NCI-H460 (cell line): Measurements from ENCODE around the gene SLC16A2. TPM values are rescaled to one million over a fixed set of nuclear protein-coding genes. Genes with fewer than 3 reads are reported as not detected.
"Not testable (repeated sequence)": the region's sequence is repeated elsewhere in the genome, so short reads cannot be mapped to it uniquely, and the experiment has no call there.

Experiments
- DNase-seq: peaks from one replicate; pipeline ENCODE4 v3.0.0-alpha.2; 2016; ENCODE audit warnings: low read depth; ENCODE audit errors: extremely low read depth
- total RNA-seq: library from RNA; depleted of rRNA; stranded (reverse); fragments of >200 nt; shearing (Covaris generic); gene quantifications from 2 replicates; pipeline ENCODE4 v1.2.3, GENCODE V29; 2014

Gene SLC16A2
- total RNA-seq, 1 experiment from 2014 or later: 0.82 TPM

- DNase-seq: no peak
These were observed 23.8 kb downstream of the SLC16A2 start for GRCh38 chrX:74445099-74445498.

- DNase-seq: no peak
These were observed 25.6 kb downstream of the SLC16A2 start for GRCh38 chrX:74446876-74447275.

DNA sequence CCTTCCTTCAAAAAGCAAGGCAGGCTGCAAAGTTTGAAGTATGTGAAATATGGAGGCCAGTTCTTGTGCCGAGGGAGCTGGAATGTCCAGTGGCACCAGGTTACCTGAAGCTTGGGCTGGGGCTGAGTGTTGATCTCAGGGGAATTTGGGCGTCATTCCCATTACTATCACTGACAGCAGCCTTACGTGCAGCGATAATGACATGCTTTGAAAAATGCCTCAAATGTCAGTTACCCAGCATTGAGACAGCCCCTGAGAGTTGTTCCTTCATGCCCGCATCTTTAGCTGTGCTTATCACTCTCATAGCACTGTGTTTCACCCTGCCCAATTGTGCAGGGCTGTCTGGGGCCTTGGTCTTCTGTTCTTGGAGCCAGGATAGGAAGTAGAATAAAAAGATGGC, 27.4 kb downstream of the SLC16A2 start:
- DNase-seq: no peak

DNA sequence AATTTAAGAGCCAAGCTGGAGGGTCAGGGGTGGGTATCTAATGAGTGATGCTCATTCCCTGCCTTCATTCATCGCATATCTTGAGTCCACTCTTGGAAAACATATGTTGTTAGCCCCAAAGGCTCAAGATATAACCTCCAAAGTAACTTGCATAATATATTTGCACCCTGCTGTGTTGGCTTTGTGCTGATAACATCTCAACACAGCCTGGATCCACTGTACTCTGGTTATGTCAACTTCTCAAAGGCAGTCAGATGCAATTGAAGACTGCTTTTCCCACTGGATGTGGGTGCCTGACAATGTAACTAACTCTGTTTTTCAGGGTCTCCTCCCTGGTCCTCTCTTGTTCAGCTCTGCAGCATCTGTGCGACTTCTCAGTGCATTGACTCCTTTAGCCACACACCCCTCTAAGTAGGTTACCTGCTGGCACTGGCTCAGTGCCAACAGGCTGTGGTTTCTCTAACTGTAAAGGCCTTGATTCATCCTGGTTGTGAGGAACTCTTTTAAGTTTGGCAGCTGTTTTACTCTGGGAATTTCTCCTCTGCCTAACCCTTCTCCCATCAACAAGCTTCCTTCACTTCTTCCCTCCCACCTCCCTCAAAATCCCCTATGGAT, 28.1 kb downstream of the SLC16A2 start:
- no peak for DNase-seq

GRCh38 chrX:74449937-74450330, 28.6 kb downstream of the SLC16A2 start:
- no peak for DNase-seq

DNA sequence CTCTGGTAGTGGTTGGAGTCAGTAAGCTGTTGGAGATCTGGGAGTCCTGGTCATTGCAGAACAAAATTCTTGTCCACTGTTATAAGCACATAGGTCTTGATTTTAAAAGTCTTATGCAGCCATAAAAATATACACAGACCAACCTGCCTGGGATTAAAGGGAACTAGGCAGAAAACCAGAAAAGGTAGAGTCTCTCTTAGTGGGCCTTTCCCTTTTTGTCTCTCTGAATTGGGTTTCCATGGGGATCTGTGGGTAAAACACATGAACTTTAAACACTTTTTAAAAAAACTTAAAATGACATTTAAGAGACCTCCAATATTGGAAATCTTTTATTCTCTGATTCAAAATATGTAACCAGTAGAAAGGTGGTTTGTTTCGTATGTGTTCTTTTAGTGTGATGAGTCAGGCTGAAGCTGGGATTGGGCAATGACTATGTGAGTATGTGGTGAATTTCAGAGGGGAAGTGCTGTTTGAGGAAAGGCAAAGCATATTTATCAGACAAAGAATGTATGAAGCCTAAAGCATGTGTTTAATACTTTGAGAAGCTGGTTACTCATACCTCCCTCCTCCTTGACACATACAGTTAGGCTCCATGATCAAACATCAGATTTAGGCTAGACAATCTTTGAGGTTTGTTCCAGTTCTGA, 29.6 kb downstream of the SLC16A2 start:
- no peak for DNase-seq

- no peak for DNase-seq
These were observed 30.3 kb downstream of the SLC16A2 start for GRCh38 chrX:74451450-74452198.

DNA sequence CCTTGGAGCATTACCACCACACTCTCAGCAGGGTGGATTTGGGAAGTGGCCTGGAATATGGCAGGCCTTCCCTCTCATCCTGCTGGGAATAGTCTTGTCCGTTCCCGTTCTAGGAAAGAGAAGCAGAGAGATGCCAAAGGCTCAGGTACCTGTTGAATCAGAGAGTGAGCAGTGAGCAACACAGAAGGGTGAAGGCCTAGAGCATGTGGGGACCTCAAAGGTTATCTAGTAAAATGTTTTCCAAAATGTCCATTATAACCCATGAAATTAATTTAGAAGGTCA, 30.8 kb downstream of the SLC16A2 start:
- no peak for DNase-seq

GRCh38 chrX:74453178-74453577, 31.9 kb downstream of the SLC16A2 start:
- no peak for DNase-seq

DNA sequence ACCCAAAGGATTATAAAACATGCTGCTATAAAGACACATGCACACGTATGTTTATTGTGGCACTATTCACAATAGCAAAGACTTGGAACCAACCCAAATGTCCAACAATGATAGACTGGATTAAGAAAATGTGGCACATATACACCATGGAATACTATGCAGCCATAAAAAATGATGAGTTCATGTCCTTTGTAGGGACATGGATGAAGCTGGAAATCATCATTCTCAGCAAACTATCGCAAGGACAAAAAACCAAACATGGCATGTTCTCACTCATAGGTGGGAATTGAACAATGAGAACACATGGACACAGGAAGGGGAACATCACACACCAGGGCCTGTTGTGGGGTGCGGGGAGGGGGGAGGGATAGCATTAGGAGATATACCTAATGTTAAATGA, 32.9 kb downstream of the SLC16A2 start:
- not testable (repeated sequence) for DNase-seq

- no peak for DNase-seq
These were observed 37.4 kb downstream of the SLC16A2 start for GRCh38 chrX:74458736-74459135.

DNA sequence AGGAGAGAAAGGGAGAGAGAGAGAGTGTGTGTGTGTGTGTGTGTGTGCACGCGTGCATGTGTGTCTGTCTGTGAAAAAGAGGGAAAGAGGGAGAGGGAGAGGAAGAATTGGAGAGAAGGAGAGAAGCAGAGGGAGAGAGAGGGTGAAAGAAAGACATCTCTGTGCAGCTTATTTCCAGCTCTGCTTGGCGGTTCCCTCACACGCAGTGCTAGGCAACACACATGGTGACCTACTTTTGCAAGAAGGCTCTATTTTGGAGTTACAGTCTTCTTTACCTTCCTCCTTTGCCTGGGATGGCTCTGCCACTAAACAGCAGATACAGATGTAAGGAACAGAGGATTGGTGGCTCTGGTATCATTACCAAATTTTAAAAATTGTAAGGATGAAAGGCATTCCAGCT, 40.1 kb downstream of the SLC16A2 start:
- DNase-seq: no peak

GRCh38 chrX:74464722-74465121, 43.4 kb downstream of the SLC16A2 start:
- DNase-seq: no peak

DNA sequence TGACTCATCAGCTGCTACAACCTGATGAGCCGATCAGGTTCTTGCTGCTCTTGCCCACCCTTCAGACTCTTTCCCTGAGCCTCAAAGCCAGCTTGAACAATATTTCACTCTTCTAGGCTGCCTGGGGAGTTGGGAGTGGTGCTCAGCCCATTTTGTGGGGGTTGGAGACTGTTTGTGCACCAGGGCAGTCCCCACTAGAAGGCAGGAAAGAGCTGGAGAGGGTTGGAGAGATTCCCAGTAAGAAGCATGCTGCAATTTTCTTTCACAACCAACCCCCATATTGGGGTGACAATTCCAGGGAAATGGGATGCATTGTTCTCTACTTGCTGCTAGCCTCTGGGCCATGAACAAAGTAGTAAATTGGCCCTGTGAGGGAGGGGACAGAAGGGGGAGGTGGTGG, 44.1 kb downstream of the SLC16A2 start:
- no peak for DNase-seq

DNA sequence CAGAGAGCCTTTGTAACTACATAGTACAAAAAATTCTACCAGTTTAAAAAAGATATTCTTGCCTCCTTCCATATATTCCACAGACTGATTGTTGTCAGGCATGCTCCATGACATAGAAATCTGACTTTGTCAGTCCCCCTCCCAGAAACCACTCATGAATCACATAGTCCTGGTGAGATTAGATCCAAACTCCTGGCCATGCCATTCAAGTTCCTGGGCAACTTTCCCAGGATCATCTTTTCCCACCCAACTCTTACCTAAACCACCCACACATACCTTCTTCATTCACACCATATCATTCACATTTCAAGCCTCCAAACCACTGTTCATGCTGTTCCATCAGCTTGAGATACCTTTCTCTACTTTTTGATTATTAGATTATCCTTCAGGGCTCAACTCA, 46.4 kb downstream of the SLC16A2 start:
- no peak for DNase-seq

- DNase-seq: not testable (repeated sequence)
These were observed 51.8 kb downstream of the SLC16A2 start for GRCh38 chrX:74473116-74473515.

GRCh38 chrX:74490247-74490646, 69.0 kb downstream of the SLC16A2 start:
- no peak for DNase-seq

DNA sequence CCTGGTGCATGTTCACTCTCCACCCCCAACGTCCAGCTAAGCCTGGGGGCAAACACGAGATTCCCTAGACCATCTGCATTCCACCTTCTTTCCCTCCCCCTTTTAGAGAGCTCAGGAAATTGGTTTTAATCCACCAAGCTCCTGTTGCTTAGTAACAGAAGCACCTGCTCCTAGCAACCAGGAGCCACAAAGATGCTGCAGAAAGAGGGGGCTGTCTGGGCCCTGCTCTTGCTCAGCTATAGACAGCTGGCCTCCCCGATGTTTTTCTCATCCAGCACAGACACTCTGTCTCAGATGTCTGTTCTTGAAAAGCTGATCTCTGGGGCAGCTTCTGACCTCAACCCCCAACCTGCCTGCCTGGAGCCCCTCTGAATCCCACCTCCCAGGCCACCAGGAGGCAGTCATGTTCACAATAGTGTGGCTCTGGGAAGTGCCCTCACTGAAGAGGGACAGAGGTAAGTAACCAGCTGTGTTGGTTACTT, 71.5 kb downstream of the SLC16A2 start:
- DNase-seq: no peak

GRCh38 chrX:74493806-74494205, 72.5 kb downstream of the SLC16A2 start:
- DNase-seq: no peak

DNA sequence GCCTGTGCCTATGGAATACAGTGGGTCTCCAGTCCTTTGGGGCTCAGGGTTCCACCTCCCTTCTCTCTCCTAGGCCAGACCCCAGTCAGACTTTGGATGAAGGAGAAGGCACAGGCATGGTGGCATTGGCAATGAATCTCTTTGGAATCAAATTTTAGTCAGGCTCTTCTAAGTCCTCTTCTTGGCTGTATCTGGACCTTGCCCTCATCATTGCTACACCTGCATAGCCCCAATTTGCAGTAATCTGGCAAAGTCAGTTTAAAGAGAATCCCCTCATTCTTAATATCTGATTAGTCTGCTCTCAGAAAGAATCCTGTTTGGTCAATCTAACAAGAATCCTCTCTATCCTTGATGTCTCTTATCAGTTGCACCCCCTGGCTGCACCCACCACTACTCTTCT, 77.6 kb downstream of the SLC16A2 start:
- no peak for DNase-seq

GRCh38 chrX:74500067-74500466, 78.8 kb downstream of the SLC16A2 start:
- DNase-seq: no peak

DNA sequence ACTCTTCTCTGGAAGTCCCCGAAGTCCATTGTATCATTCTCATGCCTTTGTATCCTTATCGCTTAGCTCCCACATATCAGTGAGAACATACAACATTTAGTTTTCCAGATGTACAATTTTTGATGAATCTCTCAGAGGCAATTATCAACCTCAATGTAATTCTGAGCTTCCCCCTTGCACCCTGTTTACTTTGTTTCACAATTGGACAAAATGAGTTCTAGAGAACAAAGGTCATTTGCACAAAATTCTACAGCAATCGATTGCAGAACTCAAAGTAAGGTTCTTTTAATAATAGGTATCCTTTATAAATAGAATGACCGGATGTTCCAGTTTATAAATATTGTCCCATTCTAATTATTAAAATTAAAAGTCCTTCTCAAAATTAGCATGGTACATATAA, 79.3 kb downstream of the SLC16A2 start:
- DNase-seq: no peak
